ENCODE data around the gene SC5D.

DNA sequence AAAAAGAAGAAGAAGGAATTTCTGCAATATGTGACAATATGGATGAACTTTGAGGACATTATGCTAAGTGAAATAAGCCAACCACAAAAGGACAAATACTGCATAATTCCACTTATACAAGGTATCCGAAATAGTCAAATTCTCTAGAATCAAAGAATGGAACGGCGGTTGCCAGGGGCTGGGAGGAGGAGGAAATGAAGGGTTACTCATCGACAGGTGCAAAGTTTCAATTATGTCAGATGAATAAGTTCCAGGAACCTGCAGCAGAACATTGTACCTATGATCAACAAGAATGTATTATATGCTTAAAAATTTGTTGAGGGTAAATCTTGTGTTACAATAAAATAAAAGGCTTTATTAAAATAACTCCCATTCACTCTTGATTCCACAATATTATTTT, 49.0 kb downstream of the SC5D start:
- TF ChIP-seq POLR2AphosphoS5 (IDR thresholded peaks at IDR 0.05; ENCODE audit: low read depth, low read length) (no peak), POLR2A (IDR thresholded peaks at IDR 0.05; ENCODE audit: low read depth, low read length) (no peak)
